T-helper 2 cell treated with Interferon-gamma antibody and Interleukin-4, amounts not matched to agents 5 μg/mL and 100 μg/mL, for 36 hours (primary cell): ENCODE results near the gene KLHDC8B.
"Not testable (repeated sequence)": the region's sequence is repeated elsewhere in the genome, so short reads cannot be mapped to it uniquely, and the experiment has no call there.

Source experiments
- DNase-seq: peaks from one replicate; pipeline ENCODE4 v3.0.0; 2021; ENCODE audit warnings: low spot score
- H3K27ac Mint-ChIP-seq: one replicate; pipeline ENCODE4 v1.8.0; 2021; ENCODE audit warnings: mild to moderate bottlenecking, mixed read lengths
- H3K27me3 Mint-ChIP-seq: one replicate; pipeline ENCODE4 v1.8.0; 2021; ENCODE audit warnings: low read depth, mixed read lengths
- H3K36me3 Mint-ChIP-seq: one replicate; pipeline ENCODE4 v1.8.0; 2021; ENCODE audit warnings: low read depth, mixed read lengths
- H3K4me1 Mint-ChIP-seq: one replicate; pipeline ENCODE4 v1.8.0; 2021; ENCODE audit warnings: low read depth, mixed read lengths
- H3K4me3 Mint-ChIP-seq: one replicate; pipeline ENCODE4 v1.8.0; 2022; ENCODE audit warnings: mild to moderate bottlenecking, moderate library complexity, mixed read lengths
- H3K9me3 Mint-ChIP-seq: one replicate; pipeline ENCODE4 v1.8.0; 2021; ENCODE audit warnings: mixed read lengths

Gene KLHDC8B

DNA sequence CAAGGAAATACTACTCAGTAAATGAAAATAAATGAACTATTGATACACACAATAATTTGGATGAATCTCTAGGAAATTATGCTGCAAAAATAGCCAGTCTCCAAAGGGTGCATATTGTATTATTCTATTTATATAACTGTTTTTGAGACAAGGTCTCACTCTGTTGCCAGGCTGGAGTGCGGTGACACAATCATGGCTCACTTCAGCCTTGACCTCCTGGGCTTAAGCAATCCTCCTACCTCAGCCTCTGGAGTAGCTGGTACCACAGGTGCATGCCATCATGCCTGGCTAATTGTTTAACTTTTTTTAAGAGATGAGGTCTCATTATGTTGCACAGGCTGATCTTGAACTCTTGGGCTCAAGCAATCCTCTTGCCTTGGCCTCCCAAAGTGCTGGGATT, 12.5 kb downstream of the KLHDC8B start:
- Mint-ChIP-seq H3K36me3 (no peaks in the 10 kb centered on the region), H3K4me1 (no peaks in the 10 kb centered on the region), H3K27ac (no peak overlapping the region), H3K27me3 (peaks cover 3% of the 10 kb centered on the region), H3K4me3 (no peak overlapping the region), H3K9me3 (no peaks in the 10 kb centered on the region)
- DNase-seq: no peak

DNA sequence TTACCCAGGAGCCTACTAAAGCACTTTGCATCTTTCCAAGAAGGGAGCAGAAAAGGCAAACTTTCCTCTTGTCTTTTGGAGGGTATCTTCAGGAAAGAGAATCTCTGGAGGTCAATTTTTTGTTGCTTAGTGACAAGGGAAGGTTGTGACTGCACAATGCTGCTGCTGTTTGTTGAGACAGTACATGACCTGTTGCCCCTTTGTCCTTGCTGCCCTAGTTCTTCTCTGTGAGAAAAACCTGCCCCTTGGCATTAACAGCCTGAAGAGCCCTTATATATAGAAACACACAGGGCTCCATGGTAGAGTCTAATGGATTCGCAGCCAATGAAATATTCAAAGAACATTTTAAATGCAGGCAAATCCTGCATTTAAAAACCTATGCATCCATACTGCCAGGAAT, 20.3 kb downstream of the KLHDC8B start:
- Mint-ChIP-seq H3K27me3 (peaks cover 8% of the 10 kb centered on the region), H3K27ac (no peak overlapping the region), H3K4me1 (no peaks in the 10 kb centered on the region), H3K4me3 (no peak overlapping the region), H3K9me3 (no peaks in the 10 kb centered on the region), H3K36me3 (no peaks in the 10 kb centered on the region)
- DNase-seq: no peak

DNA sequence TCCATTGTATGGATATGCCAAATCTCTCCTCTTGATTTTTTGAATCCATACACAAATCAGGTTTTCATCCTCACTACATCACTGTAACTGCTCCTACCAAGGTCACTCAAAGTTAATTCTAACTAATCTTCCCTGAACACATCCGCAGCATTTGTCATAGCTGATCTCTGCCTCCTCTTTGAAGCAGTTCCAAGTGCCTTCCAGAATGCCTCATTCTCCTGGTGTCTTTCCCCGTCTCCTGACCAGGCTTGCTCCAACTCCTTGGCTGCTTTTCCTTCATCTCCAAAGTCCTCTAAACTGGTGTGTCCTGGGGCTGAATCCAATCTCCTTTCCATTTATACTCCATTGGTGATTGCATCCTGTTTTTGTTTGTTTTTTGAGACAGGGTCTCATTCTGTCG, 26.8 kb downstream of the KLHDC8B start:
- DNase-seq: no peak
- H3K4me1 Mint-ChIP-seq: no peaks in the 10 kb centered on the region
- no peak overlapping the region for H3K4me3 Mint-ChIP-seq
- H3K36me3 Mint-ChIP-seq: no peaks in the 10 kb centered on the region
- no peaks in the 10 kb centered on the region for H3K9me3 Mint-ChIP-seq
- peaks cover 3% of the 10 kb centered on the region for H3K27me3 Mint-ChIP-seq
- H3K27ac Mint-ChIP-seq: no peak overlapping the region

DNA sequence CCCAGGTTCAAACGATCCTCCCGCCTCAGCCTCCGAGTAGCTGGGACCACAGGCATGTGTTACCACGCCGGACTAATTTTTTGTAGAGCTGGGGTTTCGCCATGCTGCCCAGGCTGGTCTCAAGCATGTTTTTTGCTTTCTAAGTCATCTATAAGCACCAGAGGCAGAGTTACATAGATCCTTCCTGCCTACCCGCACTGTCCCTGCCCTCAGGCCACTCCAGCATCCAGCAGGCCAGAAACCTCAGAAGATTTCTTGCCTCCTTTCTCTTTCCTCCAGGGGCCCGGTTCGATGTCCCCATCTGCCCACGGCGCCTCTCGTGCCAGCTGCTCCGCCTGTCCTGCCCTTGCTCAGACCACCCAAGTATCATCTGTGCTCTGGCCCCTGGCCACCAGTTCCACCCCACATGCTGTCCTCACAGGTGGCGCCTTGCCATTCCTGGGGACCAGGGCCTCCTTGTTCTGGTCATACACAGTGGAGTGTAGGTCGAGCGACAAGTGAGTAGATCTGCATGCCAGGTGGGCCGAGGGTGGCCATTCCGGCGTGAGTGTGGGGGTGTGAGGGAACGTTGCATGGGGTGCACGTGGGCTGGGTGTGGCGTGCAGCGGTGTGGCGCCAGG, 27.3 kb downstream of the KLHDC8B start:
- no peak overlapping the region for H3K4me3 Mint-ChIP-seq
- no peaks in the 10 kb centered on the region for H3K36me3 Mint-ChIP-seq
- H3K27ac Mint-ChIP-seq: no peak overlapping the region
- peaks cover 3% of the 10 kb centered on the region for H3K27me3 Mint-ChIP-seq
- no peaks in the 10 kb centered on the region for H3K4me1 Mint-ChIP-seq
- H3K9me3 Mint-ChIP-seq: no peaks in the 10 kb centered on the region
- DNase-seq: no peak

DNA sequence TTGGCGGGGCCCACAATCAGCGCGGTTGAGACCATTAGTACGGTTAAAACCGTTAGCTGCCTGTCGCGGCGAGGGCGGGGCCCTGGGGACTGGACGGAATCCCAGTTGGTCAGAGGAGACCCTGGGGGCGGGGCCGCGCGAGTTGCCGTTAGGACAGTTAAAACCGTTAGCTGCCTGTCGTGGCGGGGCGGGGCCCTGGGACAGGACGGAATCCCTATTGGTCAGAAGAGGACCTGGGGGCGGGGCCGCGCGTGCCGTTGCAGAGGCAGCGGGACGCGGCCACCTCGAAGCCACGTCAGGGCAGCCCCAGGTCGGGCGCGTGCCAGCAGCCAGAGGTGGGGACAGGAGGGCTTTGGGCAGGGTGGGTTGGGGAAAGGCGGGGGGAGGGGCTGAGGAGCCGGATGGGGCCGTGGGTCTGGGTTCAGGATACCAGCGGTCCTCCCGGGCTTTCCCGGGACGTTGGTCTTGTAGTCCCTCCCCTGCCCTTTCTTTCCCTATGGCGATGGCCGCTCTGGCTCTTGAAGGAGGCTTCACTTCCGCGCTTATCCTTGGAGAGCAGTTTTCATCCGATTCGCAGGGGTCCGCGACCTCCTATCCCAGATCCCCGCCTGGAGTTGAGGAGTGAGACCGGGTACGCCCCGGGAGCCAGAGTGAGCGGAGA, 28.0 kb downstream of the KLHDC8B start:
- Mint-ChIP-seq H3K27me3 (peaks cover 4% of the 10 kb centered on the region), H3K36me3 (no peaks in the 10 kb centered on the region), H3K9me3 (no peaks in the 10 kb centered on the region), H3K4me1 (no peaks in the 10 kb centered on the region), H3K4me3 (no peak overlapping the region), H3K27ac (no peak overlapping the region)
- no peak for DNase-seq

DNA sequence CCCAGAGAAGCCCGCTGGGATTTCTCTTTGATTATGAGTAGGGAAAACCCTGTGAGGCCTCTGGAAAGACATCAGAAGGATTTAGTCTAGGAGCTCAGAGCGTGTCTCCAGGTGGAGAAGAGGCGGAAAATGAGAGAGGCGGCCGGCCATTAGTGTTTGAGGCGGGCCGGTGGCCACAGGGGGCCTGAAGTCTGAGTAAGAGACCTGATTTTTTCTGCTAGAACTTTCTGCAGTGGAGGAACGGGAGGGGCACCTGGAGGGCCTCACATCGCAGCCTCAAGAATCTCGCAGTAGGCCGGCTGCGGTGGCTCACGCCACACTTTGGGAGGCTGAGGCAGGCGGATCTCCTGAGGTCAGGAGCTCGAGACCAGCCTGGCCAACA, 28.5 kb downstream of the KLHDC8B start:
- no peak overlapping the region for H3K27ac Mint-ChIP-seq
- DNase-seq: no peak
- H3K4me1 Mint-ChIP-seq: no peaks in the 10 kb centered on the region

DNA sequence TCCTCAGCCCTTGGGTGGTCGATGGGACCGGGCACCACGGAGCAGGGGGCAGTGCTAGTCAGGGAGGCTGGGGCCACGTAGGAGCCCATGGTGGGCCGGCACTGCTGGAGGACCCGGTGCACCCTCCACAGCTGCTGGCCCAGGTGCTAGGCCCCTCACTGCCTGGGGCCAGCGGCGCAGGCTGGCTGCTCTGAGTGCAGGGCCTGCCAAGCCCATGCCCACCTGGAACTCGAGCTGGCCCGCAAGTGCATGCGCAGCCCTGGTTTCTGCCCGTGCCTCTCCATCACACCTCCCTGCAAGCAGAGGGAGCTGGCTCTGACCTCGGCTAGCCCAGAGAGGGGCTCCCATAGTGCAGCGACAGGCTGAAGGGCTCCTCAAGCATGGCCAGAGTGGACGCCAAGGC, 42.1 kb downstream of the KLHDC8B start:
- Mint-ChIP-seq H3K27ac (no peak overlapping the region), H3K36me3 (no peaks in the 10 kb centered on the region), H3K9me3 (peaks cover 9% of the 10 kb centered on the region), H3K27me3 (no peaks in the 10 kb centered on the region), H3K4me1 (peaks cover 6% of the 10 kb centered on the region), H3K4me3 (no peak overlapping the region)
- no peak for DNase-seq

More for the DNA sequence above, 28.5 kb downstream of the KLHDC8B start:
- no peaks in the 10 kb centered on the region for H3K9me3 Mint-ChIP-seq
- no peaks in the 10 kb centered on the region for H3K36me3 Mint-ChIP-seq
- H3K27me3 Mint-ChIP-seq: peaks cover 5% of the 10 kb centered on the region
- H3K4me3 Mint-ChIP-seq: no peak overlapping the region

DNA sequence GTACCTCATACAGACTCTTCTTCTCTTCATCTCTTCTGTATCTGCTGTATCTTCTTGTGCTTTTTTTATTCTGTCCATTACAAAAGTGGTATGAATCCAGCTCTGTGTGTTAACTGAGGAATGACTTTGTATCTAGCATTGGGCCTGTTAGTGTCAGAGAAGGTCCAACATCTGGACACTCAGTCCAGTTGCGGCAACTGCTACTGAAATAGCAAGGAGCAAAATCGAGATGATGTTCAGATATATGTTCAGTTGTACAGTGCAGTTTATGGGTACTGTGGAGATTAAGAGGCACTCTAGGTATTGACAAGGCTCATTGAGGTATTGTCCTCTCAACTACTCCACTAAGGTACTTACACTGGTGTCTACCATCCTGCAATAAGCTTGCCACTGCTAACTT, 42.6 kb downstream of the KLHDC8B start:
- no peak overlapping the region for H3K27ac Mint-ChIP-seq
- no peak overlapping the region for H3K4me3 Mint-ChIP-seq
- peaks cover 9% of the 10 kb centered on the region for H3K9me3 Mint-ChIP-seq

DNA sequence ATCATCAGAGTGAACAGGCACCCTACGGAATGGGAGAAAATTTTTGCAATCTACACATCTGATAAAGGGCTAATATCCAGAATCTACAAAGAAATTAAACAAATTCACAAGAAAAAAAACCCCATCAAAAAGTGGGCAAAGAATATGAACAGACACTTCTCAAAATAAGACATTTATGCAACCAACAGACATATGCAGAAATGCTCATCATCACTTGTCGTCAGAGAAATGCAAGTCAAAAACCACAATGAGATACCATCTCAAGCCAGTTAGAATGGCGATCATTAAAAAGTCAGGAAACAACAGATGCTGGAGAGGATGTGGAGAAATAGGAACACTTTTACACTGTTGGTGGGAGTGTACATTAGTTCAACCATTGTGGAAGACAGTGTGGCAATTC, 45.3 kb downstream of the KLHDC8B start:
- peaks cover 13% of the 10 kb centered on the region for H3K9me3 Mint-ChIP-seq
- not testable (repeated sequence) for H3K4me3 Mint-ChIP-seq, H3K36me3 Mint-ChIP-seq, H3K27ac Mint-ChIP-seq, DNase-seq, H3K4me1 Mint-ChIP-seq, H3K27me3 Mint-ChIP-seq

More for the DNA sequence above, 42.6 kb downstream of the KLHDC8B start:
- Mint-ChIP-seq H3K36me3 (no peaks in the 10 kb centered on the region), H3K4me1 (peaks cover 7% of the 10 kb centered on the region), H3K27me3 (no peaks in the 10 kb centered on the region)
- no peak for DNase-seq

DNA sequence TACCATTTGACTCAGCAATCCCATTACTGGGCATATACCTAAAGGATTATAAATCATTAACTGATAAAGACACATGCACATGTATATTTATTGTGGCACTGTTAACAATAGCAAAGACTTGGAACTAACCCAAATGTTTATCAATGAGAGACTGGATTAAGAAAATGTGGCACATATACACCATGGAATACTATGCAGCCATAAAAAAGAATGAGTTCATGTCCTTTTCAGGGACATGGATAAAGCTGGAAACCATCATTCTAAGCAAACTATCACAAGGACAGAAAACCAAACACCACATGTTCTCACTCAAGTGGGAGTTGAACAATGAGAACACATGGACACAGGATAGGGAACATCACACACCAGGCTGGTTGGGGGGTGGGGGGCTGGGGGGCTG, 45.7 kb downstream of the KLHDC8B start:
- H3K9me3 Mint-ChIP-seq: peaks cover 17% of the 10 kb centered on the region
- H3K4me1 Mint-ChIP-seq, H3K27me3 Mint-ChIP-seq, H3K27ac Mint-ChIP-seq, H3K36me3 Mint-ChIP-seq, DNase-seq, H3K4me3 Mint-ChIP-seq: not testable (repeated sequence)

DNA sequence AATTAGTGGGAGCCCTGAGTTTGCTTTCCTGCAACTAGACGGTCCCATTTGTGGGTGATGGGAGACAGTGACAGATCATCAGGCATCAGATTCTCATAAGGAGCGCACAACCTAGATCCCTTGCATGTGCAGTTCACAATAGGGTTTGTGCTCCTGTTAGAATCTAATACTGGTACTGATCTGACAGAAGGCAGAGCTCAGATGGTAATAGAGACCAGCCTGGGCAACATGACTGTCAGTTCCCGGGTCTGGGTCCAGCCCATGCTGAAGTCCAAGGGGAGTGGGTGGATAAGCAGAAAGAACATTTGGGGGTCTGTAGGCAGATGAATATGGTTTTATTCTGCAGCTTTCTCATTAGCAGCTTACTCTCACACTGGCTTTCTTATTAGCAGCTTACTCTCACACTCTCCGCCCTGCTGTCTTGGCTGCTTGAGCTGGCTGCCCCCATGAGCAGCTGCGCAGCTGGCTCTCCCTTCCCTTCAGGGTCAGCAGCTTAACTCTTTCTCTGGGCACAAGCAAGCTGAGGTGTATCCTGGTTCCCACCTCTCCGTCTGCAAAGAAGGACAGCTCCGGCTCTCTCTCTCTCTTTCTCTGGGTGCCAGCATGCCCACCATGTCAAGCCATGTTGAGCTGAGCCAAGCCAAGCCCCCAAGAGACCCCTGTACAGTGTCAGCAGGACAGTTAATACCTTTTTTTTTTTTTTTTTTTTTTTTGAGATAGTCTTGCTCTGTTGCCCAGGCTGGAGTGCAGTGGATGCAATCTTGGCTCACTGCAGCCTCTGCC, 46.5 kb downstream of the KLHDC8B start:
- no peak for DNase-seq
- Mint-ChIP-seq H3K27me3 (no peaks in the 10 kb centered on the region), H3K36me3 (no peaks in the 10 kb centered on the region), H3K4me3 (no peak overlapping the region), H3K4me1 (peaks cover 7% of the 10 kb centered on the region), H3K27ac (no peak overlapping the region), H3K9me3 (peaks cover 22% of the 10 kb centered on the region)

DNA sequence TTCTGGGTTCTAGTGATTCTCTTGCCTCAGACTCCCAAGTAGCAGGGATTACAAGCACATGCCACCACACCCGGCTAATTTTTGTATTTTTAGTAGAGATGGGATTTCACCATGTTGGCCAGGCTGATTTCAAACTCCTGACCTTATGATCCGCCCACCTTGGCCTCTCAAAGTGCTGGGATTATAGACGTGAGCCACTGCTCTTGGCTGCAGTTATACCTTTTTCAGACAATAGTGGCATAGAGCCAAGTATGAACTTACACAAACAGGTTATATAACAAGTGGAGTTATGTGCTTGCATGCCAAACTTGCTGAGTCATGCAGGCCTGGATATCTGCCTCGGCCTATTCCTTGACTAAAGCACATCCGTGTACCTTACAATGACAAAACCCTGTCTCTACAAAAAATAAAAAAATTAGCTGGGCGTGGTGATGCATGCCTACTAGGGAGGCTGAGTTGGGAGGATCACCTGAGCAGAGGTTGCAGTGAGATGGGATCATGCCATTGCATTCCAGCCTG, 47.1 kb downstream of the KLHDC8B start:
- not testable (repeated sequence) for H3K4me3 Mint-ChIP-seq, H3K36me3 Mint-ChIP-seq, DNase-seq

DNA sequence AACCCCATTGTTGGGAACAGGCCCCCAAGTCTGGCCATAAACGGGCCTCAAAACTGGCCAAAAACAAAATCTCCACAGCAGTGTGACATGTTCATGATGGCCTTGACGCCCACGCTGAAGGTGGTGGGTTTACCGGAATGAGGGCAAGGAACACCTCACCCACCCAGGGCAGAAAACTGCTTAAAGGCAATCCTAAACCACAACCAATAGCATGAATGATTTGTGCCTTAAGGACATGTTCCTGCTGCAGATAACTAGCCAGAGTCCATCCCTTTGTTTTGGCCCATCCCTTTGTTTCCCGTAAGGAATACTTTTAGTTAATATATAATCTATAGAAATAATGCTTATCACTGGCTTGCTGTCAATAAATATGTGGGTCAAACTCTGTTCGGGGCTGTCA, 47.7 kb downstream of the KLHDC8B start:
- no peaks in the 10 kb centered on the region for H3K27me3 Mint-ChIP-seq
- H3K36me3 Mint-ChIP-seq: no peaks in the 10 kb centered on the region
- no peak overlapping the region for H3K4me3 Mint-ChIP-seq
- peaks cover 7% of the 10 kb centered on the region for H3K4me1 Mint-ChIP-seq
- H3K9me3 Mint-ChIP-seq: peaks cover 24% of the 10 kb centered on the region
- H3K27ac Mint-ChIP-seq: no peak overlapping the region
- DNase-seq: no peak

More for the DNA sequence above, 47.1 kb downstream of the KLHDC8B start:
- H3K27ac Mint-ChIP-seq, H3K4me1 Mint-ChIP-seq, H3K27me3 Mint-ChIP-seq: not testable (repeated sequence)
- peaks cover 24% of the 10 kb centered on the region for H3K9me3 Mint-ChIP-seq

DNA sequence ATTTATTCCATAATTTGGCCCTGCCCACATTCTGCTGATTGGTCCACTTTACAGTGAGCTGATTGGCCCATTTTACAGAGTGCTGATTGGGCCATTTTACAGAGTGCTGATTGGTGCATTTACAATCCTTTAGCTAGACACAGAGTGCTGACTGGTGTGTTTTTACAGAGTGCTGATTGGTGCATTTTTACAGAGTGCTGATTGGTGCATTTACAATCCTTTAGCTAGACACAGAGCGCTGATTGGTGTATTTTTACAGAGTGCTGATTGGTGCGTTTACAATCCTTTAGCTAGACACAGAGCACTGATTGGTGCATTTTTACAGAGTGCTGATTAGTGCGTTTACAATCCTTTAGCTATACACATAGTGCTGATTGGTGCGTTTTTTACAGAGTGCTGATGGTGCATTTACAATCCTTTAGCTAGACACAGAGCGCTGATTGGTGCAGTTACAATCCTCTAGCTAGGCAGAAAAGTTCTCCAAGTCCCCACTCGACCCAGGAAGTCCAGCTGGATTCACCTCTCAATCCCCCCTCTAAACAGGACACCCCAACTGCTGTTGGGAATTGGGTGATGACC, 49.7 kb downstream of the KLHDC8B start:
- H3K27me3 Mint-ChIP-seq: not testable (repeated sequence)

More for the DNA sequence above, 49.7 kb downstream of the KLHDC8B start:
- H3K4me3 Mint-ChIP-seq, H3K36me3 Mint-ChIP-seq, DNase-seq, H3K4me1 Mint-ChIP-seq, H3K27ac Mint-ChIP-seq: not testable (repeated sequence)
- H3K9me3 Mint-ChIP-seq: peaks cover 24% of the 10 kb centered on the region
